ENCODE results near the gene AGTPBP1.
A peak's percentile ranks its signal among the peaks of the same experiment; 100 is the strongest.
"Not testable (repeated sequence)": the region's sequence is repeated elsewhere in the genome, so short reads cannot be mapped to it uniquely, and the experiment has no call there.

AGTPBP1 gene, protein sequence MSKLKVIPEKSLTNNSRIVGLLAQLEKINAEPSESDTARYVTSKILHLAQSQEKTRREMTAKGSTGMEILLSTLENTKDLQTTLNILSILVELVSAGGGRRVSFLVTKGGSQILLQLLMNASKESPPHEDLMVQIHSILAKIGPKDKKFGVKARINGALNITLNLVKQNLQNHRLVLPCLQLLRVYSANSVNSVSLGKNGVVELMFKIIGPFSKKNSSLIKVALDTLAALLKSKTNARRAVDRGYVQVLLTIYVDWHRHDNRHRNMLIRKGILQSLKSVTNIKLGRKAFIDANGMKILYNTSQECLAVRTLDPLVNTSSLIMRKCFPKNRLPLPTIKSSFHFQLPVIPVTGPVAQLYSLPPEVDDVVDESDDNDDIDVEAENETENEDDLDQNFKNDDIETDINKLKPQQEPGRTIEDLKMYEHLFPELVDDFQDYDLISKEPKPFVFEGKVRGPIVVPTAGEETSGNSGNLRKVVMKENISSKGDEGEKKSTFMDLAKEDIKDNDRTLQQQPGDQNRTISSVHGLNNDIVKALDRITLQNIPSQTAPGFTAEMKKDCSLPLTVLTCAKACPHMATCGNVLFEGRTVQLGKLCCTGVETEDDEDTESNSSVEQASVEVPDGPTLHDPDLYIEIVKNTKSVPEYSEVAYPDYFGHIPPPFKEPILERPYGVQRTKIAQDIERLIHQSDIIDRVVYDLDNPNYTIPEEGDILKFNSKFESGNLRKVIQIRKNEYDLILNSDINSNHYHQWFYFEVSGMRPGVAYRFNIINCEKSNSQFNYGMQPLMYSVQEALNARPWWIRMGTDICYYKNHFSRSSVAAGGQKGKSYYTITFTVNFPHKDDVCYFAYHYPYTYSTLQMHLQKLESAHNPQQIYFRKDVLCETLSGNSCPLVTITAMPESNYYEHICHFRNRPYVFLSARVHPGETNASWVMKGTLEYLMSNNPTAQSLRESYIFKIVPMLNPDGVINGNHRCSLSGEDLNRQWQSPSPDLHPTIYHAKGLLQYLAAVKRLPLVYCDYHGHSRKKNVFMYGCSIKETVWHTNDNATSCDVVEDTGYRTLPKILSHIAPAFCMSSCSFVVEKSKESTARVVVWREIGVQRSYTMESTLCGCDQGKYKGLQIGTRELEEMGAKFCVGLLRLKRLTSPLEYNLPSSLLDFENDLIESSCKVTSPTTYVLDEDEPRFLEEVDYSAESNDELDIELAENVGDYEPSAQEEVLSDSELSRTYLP

DNA sequence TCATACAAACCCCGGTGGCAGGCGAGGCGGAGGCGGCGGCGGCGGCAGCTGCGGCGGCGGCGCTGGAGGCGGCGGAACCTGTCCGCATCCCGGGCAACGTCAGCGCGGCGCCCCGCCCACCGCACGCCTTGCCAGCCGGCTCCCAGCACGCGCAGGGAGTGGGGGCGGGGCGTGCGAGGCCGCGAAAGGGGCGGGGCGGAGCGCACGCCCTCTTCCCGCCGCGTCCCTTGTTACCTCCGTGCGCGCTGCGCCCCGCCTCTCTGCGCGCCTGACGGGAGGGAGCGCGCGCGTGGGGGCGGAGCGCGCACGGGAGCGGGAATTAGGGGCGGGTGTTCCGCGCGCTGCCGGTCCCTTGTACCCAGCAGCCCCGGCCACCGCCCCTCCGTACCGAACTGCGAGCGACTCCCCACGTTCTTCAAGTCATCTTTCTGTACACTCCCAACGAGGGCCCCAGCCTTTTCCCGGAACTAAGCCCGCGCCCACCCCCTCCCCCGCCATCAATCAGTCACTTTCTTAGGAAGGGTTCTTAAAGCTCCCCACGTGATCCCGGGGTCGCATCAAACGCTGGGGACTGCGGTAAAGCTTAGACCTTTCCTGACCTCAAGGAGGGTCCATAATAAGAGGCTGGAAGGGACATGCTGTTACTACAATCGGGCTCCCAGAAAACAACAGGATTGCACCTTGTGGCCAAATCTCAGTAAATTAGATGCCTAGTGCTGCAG is at the start of gene AGTPBP1:
TSS of gene AGTPBP1 (minus strand) at position 80 of the 722 bp plus-strand sequence. CDS start 29,421 bp downstream, outside the sequence.
- DNase-seq (ENCODE audit: low read depth in 1 of 2, low spot score in 1 of 2): peak; percentile 94 to 97

DNA sequence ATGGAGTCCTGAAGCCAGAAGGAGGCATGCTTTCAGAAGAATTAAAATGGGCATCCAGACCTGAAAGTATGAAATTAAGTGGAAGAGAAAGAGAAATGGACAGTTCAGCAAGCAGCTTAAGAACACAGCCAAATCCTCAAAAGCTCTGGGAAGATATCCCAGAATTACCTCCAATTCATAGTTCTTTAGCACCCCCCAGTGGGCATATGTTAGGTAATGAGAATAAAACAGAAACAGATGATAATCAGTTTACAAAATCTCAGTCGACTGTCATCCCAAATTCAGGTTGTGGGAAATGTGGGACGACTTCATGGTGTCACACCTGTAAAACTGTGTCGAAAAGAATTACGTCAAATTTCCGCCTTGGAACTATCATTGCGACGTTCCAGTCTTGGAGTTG is 44.4 kb upstream of the AGTPBP1 start:
- DNase-seq (ENCODE audit: low read depth in 1 of 2, low spot score in 1 of 2): not testable (repeated sequence)

DNA sequence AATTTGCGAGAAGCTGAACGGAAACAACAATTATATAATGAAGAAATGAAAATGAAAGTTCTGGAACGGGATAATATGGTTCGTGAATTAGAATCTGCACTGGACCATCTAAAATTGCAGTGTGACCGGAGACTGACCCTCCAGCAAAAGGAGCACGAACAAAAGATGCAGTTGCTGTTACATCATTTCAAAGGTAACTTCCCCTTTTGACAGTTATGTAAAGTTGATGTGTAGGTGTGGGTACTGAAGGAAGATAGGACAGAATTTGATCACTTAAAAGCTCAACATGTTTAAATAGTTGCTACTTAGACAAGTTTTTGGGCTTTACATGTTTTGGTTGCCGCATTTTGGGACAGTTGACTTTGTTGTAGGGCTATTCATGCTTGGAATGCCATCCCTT is 32.1 kb upstream of the AGTPBP1 start:
- DNase-seq (ENCODE audit: low read depth in 1 of 2, low spot score in 1 of 2): not testable (repeated sequence)

DNA sequence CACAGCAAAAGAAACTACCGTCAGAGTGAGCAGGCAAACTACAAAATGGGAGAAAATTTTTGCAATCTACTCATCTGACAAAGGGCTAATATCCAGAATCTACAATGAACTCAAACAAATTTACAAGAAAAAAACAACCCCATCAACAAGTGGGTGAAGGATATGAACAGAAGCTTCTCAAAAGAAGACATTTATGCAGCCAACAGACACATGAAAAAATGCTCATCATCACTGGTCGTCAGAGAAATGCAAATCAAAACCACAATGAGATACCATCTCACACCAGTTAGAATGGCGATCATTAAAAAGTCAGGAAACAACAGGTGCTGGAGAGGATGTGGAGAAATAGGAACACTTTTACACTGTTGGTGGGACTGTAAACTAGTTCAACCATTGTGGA is 20.0 kb upstream of the AGTPBP1 start:
- not testable (repeated sequence) for DNase-seq (ENCODE audit: low read depth in 1 of 2, low spot score in 1 of 2)

DNA sequence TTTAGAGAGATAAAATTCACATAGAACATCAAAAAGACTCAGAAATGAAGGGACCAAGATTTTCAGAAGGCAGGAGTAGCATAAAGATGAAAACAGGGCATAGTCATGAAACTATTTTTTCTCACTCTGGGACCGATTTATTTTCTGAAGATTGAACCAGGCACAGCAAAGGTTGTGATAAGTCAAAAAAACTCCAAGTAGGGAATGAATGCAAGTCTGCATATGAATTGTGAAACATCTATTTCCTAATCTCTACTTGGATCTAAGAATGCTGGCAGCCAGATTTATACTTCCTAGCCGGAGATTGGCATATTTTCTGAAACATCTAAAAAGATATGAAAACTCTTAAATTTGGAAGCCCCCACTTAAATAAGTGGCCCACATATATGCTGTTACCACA is 16.0 kb upstream of the AGTPBP1 start:
- DNase-seq (ENCODE audit: low read depth in 1 of 2, low spot score in 1 of 2): not testable (repeated sequence)

DNA sequence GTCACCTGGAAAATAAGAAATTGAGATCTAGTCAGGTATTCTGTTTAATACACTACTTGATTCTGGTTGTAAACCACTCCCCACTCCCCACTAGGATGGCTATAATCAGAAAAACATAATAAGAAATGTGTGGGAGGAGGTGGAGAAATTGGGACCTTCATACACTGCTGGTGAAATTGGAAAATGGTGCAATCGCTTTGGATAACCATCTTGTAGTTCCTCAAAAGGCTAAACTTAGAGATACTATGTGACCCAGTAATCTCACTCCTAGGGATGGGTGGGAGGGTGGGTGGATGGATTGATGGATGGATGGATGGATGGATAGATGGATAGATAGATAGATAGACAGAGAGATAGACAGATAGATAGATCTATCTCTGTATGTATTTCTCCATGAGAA is 14.5 kb upstream of the AGTPBP1 start:
- DNase-seq (ENCODE audit: low read depth in 1 of 2, low spot score in 1 of 2): not testable (repeated sequence)

DNA sequence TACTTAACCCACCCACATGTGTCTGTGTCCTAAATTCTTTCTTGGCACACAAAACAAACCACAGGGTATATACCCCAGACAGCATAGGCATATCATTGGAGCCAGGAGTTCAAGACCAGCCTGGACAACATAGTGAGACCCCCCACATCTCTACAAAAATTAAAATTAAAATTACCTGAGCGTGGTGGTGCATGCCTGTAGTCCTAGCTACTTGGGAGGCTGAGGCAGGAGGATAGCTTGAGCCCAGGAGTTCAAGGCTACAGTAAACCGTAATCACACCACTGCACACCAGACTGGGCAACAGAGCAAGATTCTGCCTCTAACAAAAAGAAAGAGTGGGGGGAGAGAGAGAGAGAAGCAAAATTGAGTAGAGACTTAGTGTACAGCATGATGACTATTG is 4.6 kb upstream of the AGTPBP1 start:
- DNase-seq (ENCODE audit: low read depth in 1 of 2, low spot score in 1 of 2): no peak

DNA sequence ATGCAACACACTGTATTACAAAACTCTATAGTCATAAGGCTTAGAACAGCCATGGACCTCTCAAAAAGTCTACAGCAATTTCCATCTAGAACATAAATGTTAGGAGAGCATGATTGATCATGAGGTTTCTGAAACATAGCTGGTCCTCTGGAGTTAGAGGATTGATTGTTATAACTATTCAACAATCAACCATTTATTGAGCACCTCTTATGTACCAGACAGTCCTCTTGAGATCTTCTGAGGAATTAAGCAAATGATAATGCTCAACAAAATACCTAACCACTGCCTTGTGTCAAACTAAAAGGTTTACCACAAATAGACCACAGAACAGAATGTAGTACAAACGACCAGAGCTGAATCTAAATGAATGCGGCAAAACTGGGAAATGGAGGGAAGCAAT is 3.4 kb upstream of the AGTPBP1 start:
- no peak for DNase-seq (ENCODE audit: low read depth in 1 of 2, low spot score in 1 of 2)

DNA sequence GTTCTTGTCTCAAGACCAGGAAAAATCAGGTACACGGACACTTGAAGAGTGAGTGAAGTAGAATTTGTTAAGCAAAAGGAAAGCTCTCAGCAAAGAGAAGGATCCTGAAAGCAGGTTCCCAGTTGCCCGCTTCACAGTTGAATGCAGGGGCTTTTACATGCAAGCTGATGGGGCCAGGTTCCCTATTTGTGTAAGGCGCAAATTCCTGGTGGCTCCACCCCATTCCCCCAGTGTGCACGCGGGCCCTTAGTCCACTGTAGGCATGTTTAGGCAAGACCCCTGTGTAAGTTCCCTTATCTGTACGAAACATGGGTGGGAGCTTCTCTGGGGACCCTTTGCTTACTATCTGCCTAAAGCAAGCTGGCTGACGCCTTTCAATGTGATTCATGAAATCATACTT is 2.7 kb upstream of the AGTPBP1 start:
- no peak for DNase-seq (ENCODE audit: low read depth in 1 of 2, low spot score in 1 of 2)

DNA sequence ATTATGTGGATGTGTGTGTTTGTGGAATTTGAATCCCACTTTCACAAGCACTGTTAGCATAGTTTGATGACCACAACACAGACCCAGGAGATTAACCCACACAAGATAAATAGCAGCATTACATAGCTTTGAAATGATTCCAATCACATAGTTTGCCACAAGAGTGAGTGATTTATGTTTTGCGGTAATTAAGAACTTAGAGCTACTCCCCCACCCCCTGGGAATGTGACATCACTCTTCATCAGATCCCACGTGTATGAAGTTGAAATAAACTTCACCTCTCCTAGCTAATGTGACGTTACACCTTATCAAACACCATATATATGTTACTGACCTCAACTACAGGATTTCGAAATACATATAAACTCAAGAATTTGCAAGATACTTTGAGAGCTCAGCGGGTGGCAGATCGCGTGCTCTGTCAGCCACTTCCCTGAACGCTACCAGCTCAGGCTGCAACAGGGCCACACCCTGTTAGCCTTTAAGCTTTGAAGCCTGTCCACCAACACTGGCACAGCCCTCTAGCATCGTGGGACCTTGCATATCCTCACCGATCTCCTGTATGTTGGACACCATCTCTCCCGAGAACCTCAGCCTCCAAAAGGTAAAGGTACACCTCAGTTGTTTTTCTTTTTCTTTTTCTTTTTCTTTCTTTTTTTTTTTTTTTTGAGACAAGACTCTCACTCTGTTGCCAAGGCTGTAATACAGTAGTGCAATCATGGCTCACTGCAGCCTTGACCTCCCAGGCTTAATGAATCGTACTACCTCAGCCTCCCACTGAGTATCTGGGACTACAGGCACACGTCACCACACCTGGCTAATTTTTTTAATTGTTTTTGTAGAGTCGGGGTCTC is 1.7 kb upstream of the AGTPBP1 start:
- no peak for DNase-seq (ENCODE audit: low read depth in 1 of 2, low spot score in 1 of 2)

DNA sequence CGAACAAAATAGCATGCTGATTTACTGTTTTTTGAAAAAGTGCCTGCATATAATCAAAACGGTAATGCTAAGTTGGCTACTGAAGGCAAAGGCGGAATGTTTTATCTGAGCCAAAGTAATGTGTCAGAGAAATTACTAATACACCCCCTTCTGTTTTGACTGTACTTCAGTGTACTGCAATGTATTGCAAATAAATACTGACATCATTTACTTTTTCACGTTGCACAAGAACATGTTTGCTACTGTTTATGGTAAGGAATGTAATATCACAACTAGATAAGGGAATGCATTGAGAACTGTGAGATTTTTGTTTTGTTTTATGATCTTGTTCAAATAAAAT is 813 bp upstream of the AGTPBP1 start:
- no peak for DNase-seq (ENCODE audit: low read depth in 1 of 2, low spot score in 1 of 2)

DNA sequence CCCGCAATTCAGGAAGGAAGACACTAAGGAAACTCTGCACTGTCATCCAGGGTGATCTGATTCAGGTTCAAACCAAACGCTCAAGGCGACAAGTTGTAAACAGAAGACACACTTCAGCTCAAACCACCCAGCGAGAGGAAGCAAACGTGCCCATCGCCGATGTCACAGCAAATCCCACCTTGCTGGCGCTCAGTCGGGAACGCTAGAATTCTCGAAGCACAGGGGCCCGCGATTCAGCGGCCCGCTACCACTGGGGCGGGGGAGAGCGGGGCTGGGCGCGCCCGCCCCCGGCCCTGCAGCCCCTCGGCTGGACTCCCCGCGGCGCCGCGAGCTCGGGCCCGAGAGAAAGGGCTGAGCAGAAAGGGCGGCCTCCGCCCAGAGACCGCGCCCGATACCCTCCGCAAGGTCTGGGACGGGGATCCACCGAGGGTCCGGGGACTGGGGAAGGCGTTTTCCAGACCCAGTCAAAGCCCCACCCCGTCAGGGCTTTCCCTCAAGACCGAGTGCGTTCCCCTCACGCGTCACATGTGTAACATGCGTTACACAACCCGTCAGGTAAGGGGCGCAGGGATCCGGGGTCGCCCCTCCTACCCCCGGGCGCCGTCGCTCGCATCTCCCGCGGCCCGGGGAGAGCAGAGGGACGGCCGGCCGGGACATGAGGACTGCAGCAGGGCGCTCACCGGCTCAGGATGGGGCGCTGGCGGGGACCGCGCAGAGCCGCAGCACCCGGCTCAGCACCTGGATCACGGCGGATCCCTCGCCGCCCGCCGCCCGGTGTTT is 469 bp downstream of the AGTPBP1 start:
- peak; percentile 19 to 54 for DNase-seq (ENCODE audit: low read depth in 1 of 2, low spot score in 1 of 2)

DNA sequence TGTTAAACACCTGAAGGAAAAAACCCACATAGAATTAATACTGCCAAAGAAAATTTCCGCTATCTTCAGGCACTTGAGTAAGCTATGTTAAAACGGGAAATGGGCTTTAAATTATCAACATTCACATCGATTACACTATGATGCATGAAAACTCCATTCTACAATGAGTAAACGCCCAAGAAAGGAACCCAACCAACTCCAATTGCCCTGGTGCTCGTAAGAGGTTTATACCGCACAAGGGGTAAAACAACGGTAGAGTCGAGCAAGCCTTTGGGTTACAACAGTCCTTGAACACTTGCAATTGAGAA is 1.0 kb downstream of the AGTPBP1 start:
- DNase-seq (ENCODE audit: low read depth in 1 of 2, low spot score in 1 of 2): no peak

DNA sequence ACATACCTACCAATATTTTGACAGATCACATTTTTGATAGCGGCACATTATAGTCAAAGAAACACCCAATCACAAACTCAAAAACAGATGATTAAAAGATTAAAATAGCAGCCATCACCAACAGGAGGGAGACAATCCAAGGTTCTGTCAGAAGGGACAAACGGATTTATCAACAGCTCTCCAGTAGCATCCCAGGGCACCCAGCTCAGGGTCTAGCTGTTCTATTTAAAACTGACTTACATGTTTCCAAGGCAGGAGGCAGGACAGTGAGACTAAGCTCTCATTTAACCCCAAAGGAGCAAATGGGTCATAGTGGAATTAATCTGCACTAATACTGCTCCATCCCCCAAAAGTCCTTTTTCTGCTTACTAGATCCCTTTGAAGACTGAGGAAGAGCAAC is 3.2 kb downstream of the AGTPBP1 start:
- no peak for DNase-seq (ENCODE audit: low read depth in 1 of 2, low spot score in 1 of 2)

DNA sequence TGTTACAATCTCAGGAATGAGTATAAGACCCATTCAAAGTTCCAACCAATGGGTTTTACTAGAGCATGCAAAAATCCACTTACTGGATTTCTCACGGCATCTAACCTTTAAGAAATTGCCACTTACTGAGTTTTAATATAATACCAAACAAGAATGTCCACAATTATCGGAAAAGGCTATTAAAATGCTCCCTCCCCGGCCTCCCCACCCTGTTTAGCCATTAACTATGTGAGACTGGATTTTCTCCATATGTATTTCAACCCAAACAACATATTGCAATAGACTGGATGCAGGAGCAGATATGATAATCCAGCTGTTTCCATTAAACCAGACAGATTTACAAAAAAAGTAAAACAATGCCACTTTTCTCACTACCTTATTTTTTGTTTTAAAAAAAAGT is 4.1 kb downstream of the AGTPBP1 start:
- no peak for DNase-seq (ENCODE audit: low read depth in 1 of 2, low spot score in 1 of 2)

DNA sequence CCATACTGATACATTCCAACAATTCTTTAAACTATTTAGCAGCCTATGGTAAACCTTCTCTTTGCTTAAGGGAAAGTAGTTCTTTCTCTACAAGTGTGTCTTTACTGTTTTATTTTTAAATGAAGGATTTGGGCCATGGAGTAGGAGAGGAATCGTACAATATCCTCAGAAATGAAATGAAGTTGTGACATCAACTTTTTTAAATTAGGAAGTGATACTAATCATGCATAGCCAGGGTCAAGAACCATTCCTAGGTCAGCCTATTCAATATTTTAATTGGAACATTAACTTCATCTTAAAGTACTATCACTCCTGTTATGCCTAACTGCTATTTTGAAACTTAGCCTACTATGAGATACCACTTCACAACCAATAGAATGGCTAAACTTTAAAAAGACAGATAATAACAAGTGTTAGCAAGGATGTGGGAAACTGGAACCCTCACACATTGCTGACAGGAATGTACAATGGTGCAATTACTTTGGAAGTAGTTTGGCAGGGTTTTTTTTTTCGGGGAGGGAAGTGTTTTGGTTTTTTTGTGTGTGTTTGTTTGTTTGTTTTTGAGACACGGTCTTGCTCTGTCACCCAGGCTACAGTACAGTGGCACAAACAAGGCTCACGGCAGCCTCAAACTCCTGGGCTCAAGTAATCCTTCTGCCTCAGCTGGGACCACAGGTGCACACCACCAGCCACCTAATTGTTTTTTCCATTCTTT is 10.7 kb downstream of the AGTPBP1 start:
- DNase-seq (ENCODE audit: low read depth in 1 of 2, low spot score in 1 of 2): no peak

DNA sequence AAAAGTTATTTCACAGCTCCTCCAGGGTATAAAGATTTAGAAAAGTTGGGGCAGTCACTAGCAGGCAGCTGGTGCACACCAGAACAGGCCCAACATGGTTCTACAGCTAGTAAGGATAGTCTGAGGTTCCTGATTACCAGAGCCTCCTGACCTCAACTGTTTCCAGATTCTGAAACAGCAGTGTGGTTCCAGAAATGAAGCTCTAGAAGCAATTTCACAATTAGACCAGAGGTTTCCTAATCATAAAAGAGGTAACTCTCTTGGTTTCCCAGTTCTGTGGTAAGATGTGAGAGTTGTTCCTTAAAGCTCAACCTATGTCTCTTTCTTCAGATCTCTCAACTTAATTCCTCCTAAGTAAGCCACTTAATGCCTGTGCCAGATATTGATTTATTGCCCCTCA is 11.9 kb downstream of the AGTPBP1 start:
- DNase-seq (ENCODE audit: low read depth in 1 of 2, low spot score in 1 of 2): no peak

DNA sequence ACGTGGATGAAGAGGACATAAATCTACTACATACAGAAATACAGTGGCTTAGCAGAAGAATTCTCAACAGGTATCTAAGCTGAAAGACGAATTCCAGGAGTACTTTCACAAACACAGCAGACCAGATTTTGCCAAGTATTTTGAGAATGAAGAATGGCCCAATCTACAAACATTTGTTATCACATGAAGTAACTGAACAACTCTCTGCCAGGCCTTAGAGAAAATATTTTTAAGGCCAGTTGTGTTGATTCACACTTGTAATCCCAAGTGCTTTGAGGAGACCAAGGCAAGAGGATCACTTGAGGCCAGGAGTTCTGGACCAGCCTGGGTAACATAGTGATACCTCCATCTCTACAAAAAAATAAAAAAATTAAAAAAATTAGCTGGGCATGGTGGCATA is 14.3 kb downstream of the AGTPBP1 start:
- DNase-seq (ENCODE audit: low read depth in 1 of 2, low spot score in 1 of 2): no peak

DNA sequence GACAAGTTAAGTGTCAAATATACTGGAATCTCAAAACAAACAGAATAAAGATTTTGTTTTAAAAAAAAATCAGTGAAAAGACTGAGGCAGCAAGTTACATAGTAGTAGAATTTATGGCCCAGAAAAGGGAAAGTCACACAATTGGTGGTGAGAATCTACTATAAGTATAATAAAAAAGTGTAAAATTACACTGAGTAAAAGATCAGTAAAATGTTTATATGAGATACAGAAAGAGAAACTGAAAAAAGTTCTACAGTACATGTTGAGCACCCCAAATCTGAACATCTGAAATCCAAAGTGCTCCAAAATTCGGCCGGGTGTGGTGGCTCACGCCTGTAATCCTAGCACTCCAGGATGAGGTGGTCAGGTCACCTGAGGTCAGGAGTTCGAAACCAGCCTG is 15.0 kb downstream of the AGTPBP1 start:
- no peak for DNase-seq (ENCODE audit: low read depth in 1 of 2, low spot score in 1 of 2)
